ENCODE measurements around the gene FGD6. TPM values are rescaled to one million over a fixed set of nuclear protein-coding genes. Genes with fewer than 3 reads are reported as not detected.
"Not testable (repeated sequence)": the region's sequence is repeated elsewhere in the genome, so short reads cannot be mapped to it uniquely, and the experiment has no call there.

The FGD6 gene
- 10.1 TPM for total RNA-seq (ENCODE audit: insufficient read depth, low replicate concordance)

- DNase-seq (ENCODE audit: low spot score) = peak; percentile 100
Measured at GRCh38 chr12:95217377-95218149, at the start of gene FGD6, which contains the start of gene VEZT. FGD6 (minus strand) TSS chr12:95217467; CDS start chr12:95217240, 227 bp downstream. VEZT (plus strand) TSS chr12:95217807; CDS start chr12:95217851, 44 bp downstream.

GRCh38 chr12:95266254-95266653, 49.0 kb upstream of the FGD6 start:
- no peak for DNase-seq (ENCODE audit: low spot score)

DNA sequence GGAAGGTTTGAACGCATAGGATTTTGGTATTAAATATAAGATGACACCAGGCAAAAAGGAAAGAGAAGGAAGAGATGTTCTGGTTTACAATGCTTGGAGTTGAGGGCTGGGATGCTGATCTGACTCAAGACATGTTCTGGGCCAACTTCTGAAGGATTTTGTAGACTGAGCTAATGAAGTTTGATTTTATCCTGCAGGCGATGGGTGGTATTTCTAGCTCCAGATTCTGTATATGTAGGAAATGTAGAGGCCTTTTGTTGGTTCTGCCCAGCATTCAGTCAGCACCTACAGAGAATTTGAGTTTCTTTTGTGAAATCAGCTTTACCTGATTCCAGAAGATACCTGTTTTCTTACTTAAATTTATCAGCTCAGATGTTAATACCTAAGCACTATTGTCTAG, 48.5 kb upstream of the FGD6 start:
- DNase-seq (ENCODE audit: low spot score) = no peak

GRCh38 chr12:95262808-95263207, 45.5 kb upstream of the FGD6 start:
- no peak for DNase-seq (ENCODE audit: low spot score)

DNA sequence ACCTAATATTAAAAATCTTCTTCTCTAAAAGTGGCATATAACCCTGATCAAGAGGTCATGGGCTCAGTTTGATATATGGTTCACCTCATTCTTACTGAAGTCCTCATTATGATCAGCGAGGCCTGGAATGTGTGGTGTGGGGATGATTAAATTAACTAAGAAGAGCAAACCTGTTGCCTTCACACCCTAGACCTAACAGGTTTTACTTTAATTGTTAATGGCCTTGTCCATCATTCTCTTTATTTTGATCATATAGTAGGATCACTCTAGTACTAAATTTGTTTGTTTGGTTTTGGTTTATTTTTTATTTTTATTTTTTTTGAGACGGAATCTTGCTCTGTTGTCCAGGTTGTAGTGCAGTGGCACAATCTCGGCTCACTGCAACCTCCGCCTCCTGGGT, 43.8 kb upstream of the FGD6 start:
- no peak for DNase-seq (ENCODE audit: low spot score)

DNA sequence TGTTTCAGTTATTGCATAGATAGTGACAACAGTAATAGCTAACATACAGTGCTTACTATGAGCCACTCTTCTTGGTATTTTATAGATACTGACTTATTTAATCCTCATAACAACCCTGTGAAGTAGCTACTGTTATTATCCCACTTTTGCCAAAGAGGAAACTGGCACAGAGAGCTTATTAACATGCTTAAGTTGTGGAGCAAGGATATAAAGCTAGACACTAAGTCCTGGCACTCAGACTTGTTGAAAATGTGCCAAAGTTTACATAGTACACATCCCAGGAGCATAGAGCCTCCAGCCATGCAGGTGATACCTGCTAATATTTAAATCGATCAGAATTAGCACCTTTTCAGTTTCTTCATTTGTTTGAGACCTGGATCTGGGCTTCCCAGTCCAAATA, 42.1 kb upstream of the FGD6 start:
- DNase-seq (ENCODE audit: low spot score) = no peak

DNA sequence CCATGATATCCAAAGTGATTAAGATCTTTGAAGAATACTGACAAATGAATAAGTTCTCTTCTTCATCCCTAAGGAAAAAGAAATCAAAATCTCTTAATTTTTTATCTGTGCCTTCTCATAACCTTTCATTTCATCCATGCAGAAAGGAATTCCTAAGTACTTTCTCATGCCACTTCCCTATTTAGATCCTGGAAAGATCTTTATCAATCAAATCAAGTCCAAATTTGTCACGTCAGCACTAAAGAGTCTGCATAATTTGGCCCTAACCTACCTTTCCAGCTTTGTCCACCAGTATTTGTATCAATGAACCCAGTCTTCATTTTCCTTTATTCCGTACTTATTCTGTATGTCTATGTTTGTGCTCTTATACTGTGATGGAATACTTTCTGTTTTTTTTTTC, 41.5 kb upstream of the FGD6 start:
- DNase-seq (ENCODE audit: low spot score) = no peak

GRCh38 chr12:95258151-95258550, 40.9 kb upstream of the FGD6 start:
- no peak for DNase-seq (ENCODE audit: low spot score)

- no peak for DNase-seq (ENCODE audit: low spot score)
Measured at GRCh38 chr12:95257541-95257940, 40.3 kb upstream of the FGD6 start.

- no peak for DNase-seq (ENCODE audit: low spot score)
Measured at GRCh38 chr12:95253386-95253785, 36.1 kb upstream of the FGD6 start.

DNA sequence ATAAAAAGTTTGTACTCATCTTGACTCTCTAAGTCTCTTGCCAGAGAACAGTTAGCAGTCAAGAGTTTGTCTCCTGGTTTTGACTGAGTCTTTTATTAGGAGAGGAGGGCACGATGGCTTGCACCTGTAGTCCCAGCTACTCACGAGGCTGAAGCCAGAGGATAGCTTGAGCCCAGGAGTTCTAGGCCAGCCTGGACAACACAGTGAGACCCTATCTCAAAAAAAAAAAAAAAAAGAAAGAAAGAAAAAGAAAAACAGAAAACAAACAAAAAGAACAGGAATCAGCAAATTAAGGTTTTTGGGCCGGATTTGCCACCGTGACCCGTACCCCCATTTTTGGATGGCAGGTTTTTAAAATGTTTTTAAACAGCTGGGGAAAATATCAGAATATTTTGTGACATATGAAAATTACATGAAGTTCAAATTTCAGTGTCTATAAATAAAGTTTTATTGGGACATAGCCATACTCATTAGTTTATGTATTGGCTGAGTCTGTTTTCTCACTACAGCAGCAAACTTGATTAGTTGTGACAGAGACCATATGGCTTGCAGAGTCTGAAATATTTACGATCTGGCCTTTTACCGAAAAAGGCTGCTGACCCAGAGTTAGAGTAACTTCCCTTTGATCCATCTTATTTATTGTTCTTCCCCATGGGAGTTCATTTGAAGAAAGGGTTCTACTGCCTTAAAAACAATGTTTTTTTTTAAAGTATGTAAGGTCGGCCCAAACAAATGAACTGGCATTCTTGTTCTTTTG, 31.5 kb upstream of the FGD6 start:
- DNase-seq (ENCODE audit: low spot score) = peak; percentile 38

GRCh38 chr12:95248095-95248494, 30.8 kb upstream of the FGD6 start:
- DNase-seq (ENCODE audit: low spot score) = no peak

- no peak for DNase-seq (ENCODE audit: low spot score)
Measured at GRCh38 chr12:95244350-95244749, 27.1 kb upstream of the FGD6 start.

DNA sequence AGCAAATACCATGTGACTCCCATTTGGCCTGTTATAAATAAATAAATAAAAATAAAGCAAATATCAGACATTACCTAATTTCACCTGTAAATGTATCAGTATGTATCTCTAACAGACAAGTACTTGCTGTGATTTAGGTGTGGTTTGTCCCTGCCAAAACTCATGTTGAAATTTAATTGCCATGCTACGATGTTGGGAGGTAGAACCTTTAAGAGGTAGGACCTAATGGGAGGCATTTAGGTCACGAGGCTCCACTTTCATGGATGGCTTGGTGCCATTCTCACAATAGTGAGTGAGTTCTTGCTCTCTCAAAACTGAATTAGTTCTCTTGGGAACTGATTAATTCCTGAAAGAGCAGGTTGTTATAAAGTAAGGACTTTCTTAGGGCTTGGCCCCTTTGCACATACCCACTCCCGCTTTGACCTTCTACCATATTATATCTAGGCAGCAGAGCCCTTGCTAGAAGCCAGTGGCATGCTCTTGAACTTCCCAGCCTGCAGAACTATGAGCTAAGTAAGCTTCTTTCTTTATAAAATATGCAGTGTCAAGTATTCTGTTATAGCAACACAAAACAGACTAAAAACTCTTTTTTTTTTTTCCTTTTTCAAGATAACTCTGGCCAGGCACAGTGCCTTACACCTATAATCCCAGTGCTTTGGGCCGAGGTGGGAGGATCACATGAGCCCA, 26.4 kb upstream of the FGD6 start:
- DNase-seq (ENCODE audit: low spot score) = no peak

DNA sequence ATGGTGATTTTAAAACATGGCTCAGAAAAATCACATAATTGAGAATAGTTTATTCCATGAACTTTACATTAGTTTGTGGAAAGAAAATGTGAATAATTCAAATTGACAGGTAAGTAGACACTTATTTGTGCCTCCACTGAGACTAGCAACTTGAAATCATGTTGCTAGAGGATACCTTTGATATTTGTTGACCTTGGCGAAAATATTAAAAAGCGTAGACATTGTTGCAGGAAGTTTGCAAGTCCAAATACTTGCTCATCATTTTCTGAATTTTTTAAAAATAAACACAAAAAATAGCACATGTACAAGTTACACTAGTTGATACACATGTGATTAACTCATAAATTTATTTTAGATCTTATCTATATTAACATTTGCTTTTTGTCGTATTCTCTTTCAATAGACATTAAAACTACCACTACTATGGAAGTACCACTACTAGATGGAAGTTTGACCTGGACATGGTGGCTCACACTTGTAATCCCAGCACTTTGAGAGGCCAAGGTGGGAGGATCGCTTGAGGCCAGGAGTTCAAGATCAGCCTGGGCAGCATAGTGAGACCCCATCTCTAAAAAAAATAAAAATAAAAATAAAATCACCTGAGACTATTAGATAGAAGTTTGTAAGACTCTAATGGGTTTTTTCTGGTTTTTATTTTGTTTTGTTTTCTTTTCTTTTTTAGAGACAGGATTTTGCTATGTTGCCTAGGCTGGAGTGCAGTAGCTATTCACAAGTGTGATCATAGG, 24.7 kb upstream of the FGD6 start:
- DNase-seq (ENCODE audit: low spot score) = no peak

DNA sequence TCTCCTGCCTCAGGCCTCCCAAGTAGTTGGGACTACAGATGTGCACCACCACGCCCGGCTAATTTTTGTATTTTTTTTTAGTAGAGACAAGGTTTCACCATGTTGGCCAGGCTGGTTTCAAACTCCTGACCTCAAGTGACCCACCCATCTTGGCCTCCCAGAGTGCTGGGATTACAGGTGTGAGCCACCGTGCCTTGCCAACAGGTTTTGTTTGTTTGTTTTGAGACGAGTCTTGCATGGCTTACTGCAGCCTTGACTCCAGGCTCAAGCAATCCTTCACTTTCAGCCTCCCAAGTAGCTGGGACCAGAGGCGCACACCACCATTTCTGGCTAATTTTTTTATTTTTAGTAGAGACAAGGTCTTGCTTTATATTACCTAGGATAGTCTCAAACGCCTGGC, 23.9 kb upstream of the FGD6 start:
- not testable (repeated sequence) for DNase-seq (ENCODE audit: low spot score)

- no peak for DNase-seq (ENCODE audit: low spot score)
Measured at GRCh38 chr12:95240556-95240955, 23.3 kb upstream of the FGD6 start.

DNA sequence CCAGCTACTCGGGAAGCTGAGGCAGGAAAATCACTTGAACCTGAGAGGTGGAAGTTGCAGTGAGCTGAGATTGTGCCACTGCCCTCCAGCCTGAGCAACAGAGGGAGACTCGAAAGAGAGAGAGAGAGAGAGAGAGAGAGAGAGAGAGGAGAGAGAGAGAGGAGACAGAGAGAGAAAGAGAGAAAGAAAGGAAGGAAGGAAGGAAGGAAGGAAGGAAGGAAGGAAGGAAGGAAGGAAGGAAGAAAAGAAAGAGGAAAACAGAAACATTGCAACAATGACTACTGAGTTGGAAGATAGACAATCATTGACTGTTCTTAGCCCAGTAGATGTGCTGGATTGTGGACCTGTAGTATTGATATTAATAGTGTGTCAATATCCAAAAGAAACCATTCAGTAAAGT, 22.6 kb upstream of the FGD6 start:
- DNase-seq (ENCODE audit: low spot score) = not testable (repeated sequence)

DNA sequence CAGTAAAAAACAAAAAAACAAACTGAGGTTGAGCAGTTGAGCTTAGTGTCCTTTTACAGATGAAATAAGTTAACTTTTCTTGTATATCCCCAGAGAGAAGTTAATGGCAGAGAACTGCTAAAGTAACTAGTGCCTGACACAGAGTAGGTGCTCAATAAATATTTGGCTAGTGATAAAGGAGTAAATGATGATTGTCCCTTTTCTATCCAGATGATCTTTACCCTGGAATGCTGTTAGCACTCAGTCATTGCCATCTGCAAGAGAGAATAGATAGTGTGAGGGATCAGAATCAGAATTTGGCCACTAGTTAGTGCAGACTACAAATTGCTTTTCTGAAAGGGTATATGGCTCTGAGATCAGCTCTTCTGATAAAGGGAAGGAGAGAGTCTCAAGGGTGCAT, 21.9 kb upstream of the FGD6 start:
- no peak for DNase-seq (ENCODE audit: low spot score)

DNA sequence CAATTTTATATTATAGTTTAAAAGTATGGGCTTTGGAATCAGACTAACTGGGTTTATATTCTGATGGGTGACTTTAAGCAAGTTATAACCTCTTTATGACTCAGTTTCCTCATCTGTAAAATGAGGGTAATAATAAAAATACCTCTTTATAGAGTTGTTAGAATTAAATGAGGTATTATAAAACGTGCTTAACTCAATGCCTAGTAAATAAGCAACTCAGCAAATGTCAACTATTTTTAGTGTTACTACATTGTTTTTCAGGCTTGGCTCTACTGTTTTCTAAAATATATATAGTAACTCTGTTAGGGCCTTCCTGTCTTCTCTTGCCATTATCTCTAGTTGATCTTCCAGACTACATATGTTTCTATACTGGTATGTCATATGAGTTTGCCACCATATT, 20.9 kb upstream of the FGD6 start:
- no peak for DNase-seq (ENCODE audit: low spot score)

DNA sequence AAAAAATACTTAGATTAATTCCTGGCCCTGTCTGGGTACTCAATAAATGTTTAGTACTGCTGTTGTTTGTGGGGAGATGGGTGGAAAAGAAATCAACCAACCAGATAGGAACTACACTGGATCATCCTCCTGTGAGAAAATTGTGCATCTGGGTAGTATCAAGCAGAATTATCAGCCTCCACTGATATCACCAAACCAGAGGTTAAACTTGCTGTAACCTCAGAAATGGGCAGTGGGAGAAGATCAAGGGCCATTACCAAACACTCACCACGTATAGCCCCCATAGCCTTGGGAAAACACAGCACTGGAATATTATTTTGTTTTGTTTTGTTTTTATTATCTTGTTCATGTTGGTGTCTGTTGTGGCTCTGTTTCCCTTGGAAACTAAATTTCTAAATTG, 20.0 kb upstream of the FGD6 start:
- no peak for DNase-seq (ENCODE audit: low spot score)

DNA sequence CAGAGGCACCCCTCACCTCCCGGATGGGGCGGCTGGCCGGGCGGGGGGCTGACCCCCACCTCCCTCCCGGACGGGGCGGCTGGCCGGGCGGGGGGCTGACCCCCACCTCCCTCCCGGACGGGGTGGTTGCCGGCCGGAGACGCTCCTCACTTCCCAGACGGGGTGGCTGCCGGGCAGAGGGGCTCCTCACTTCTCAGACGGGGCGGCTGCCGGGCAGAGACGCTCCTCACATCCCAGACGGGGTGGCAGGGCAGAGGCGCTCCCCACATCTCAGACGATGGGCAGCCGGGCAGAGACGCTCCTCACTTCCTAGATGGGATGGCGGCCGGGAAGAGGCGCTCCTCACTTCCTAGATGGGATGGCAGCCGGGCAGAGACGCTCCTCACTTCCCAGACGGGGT, 18.4 kb upstream of the FGD6 start:
- not testable (repeated sequence) for DNase-seq (ENCODE audit: low spot score)
